KOPT-K1 (cell line): ENCODE data around the gene PDCD10.

Experiments used
- H3K27ac ChIP-seq: fragments of 200-600 bp; sonication (generic); 2 replicates; pipeline ENCODE4 v1.5.1; 2016; ENCODE audit warnings: antibody characterized with exemption, mild to moderate bottlenecking, low read depth, low read length; ENCODE audit not compliant: poor library complexity, severe bottlenecking
- H3K36me3 ChIP-seq: fragments of 200-600 bp; sonication (generic); 2 replicates; pipeline ENCODE4 v1.5.1; 2017; ENCODE audit warnings: antibody characterized with exemption, mild to moderate bottlenecking, low read length, moderate library complexity; ENCODE audit not compliant: insufficient read depth
- H3K9me3 ChIP-seq: fragments of 200-600 bp; sonication (generic); 2 replicates; pipeline ENCODE4 v1.5.1; 2017; ENCODE audit warnings: antibody characterized with exemption, low read length, mild to moderate bottlenecking; ENCODE audit not compliant: insufficient read depth, poor library complexity, severe bottlenecking

Gene PDCD10

GRCh38 chr3:167673221-167673620 is 61.5 kb downstream of the PDCD10 start:
- Histone ChIP-seq H3K27ac (no peak overlapping the region), H3K36me3 (peaks cover 49% of the 10 kb centered on the region), H3K9me3 (peaks cover 17% of the 10 kb centered on the region)

GRCh38 chr3:167671878-167672427 is 62.7 kb downstream of the PDCD10 start:
- H3K36me3 ChIP-seq: peaks cover 42% of the 10 kb centered on the region
- H3K9me3 ChIP-seq: peaks cover 17% of the 10 kb centered on the region

GRCh38 chr3:167669699-167670098 is 65.0 kb downstream of the PDCD10 start:
- Histone ChIP-seq H3K36me3 (peaks cover 20% of the 10 kb centered on the region), H3K9me3 (no peaks in the 10 kb centered on the region), H3K27ac (no peak overlapping the region)

More at GRCh38 chr3:167671878-167672427, 62.7 kb downstream of the PDCD10 start:
- H3K27ac ChIP-seq: no peak overlapping the region

- Histone ChIP-seq H3K9me3 (no peaks in the 10 kb centered on the region), H3K36me3 (peaks cover 10% of the 10 kb centered on the region; the same call in 1 of the 2 replicates)
These were observed 66.0 kb downstream of the PDCD10 start for GRCh38 chr3:167668651-167669050.

GRCh38 chr3:167666563-167666962 is 68.1 kb downstream of the PDCD10 start:
- H3K36me3 ChIP-seq: no peaks in the 10 kb centered on the region
- no peaks in the 10 kb centered on the region for H3K9me3 ChIP-seq
- no peak overlapping the region for H3K27ac ChIP-seq

More at GRCh38 chr3:167668651-167669050, 66.0 kb downstream of the PDCD10 start:
- no peak overlapping the region for H3K27ac ChIP-seq

GRCh38 chr3:167662919-167663400 is 71.7 kb downstream of the PDCD10 start:
- Histone ChIP-seq H3K27ac (no peak overlapping the region), H3K9me3 (no peaks in the 10 kb centered on the region), H3K36me3 (no peaks in the 10 kb centered on the region)

GRCh38 chr3:167657684-167658225 is 76.9 kb downstream of the PDCD10 start:
- Histone ChIP-seq H3K27ac (no peak overlapping the region), H3K9me3 (no peaks in the 10 kb centered on the region), H3K36me3 (no peaks in the 10 kb centered on the region)

GRCh38 chr3:167656821-167657220 is 77.9 kb downstream of the PDCD10 start:
- H3K9me3 ChIP-seq: no peaks in the 10 kb centered on the region
- no peak overlapping the region for H3K27ac ChIP-seq
- no peaks in the 10 kb centered on the region for H3K36me3 ChIP-seq

- Histone ChIP-seq H3K27ac (no peak within 1 kb of the TSS), H3K9me3 (no peaks in the 10 kb centered on the region)
These were observed 80.9 kb downstream of the PDCD10 start, which contains the start of gene WDR49 for GRCh38 chr3:167653760-167654159. WDR49 (minus strand) TSS chr3:167653942; CDS start chr3:167653425, 517 bp downstream.

GRCh38 chr3:167653155-167653554 is 81.5 kb downstream of the PDCD10 start:
- Histone ChIP-seq H3K27ac (no peak overlapping the region), H3K36me3 (no peaks in the 10 kb centered on the region), H3K9me3 (no peaks in the 10 kb centered on the region)

More at GRCh38 chr3:167653760-167654159, 80.9 kb downstream of the PDCD10 start, which contains the start of gene WDR49:
- H3K36me3 ChIP-seq: no peaks in the 10 kb centered on the region

GRCh38 chr3:167651826-167652225 is 82.9 kb downstream of the PDCD10 start:
- H3K9me3 ChIP-seq: no peaks in the 10 kb centered on the region
- H3K27ac ChIP-seq: no peak overlapping the region
- no peaks in the 10 kb centered on the region for H3K36me3 ChIP-seq

GRCh38 chr3:167650459-167650858 is 84.2 kb downstream of the PDCD10 start:
- no peak overlapping the region for H3K27ac ChIP-seq
- no peaks in the 10 kb centered on the region for H3K36me3 ChIP-seq
- H3K9me3 ChIP-seq: no peaks in the 10 kb centered on the region

- Histone ChIP-seq H3K9me3 (no peaks in the 10 kb centered on the region), H3K36me3 (no peaks in the 10 kb centered on the region), H3K27ac (no peak overlapping the region)
These were observed 84.9 kb downstream of the PDCD10 start for GRCh38 chr3:167649746-167650145.

- no peak overlapping the region for H3K27ac ChIP-seq
- no peaks in the 10 kb centered on the region for H3K36me3 ChIP-seq
- H3K9me3 ChIP-seq: no peaks in the 10 kb centered on the region
These were observed 90.1 kb downstream of the PDCD10 start for GRCh38 chr3:167644611-167645010.
